H1 (cell line): ENCODE data around the gene FHL1.

Experiments
- BRCA1 ChIP-seq: IDR thresholded peaks from 2 replicates; pipeline ENCODE4 v1.6.1; 2012; ENCODE audit warnings: low read depth, low read length, improper control_type of control experiment
- CEBPB ChIP-seq: IDR thresholded peaks from 2 replicates; pipeline ENCODE4 v1.6.1; 2012; ENCODE audit warnings: low read depth, low read length
- EP300 ChIP-seq, 2 experiments: IDR thresholded peaks; 1 replicate in 1 of 2; 2 replicates in 1 of 2; pipeline ENCODE4 v1.6.1; 2011 to 2012; ENCODE audit warnings: low read depth in 2 of 2, low read length in 2 of 2, mild to moderate bottlenecking in 2 of 2, borderline replicate concordance in 1 of 2, inconsistent platforms in 1 of 2, moderate library complexity in 1 of 2
- EZH2 ChIP-seq: fragments of 200-600 bp; sonication (generic); IDR thresholded peaks from 2 replicates; pipeline ENCODE4 v1.7.1; 2012; ENCODE audit warnings: low read depth, mild to moderate bottlenecking, moderate library complexity, low read length, inconsistent platforms; ENCODE audit not compliant: severe bottlenecking
- GABPA ChIP-seq: IDR thresholded peaks from 2 replicates; pipeline ENCODE4 v1.6.1; 2011; ENCODE audit warnings: mild to moderate bottlenecking, low read length, moderate library complexity, borderline replicate concordance; ENCODE audit not compliant: insufficient read depth
- POLR2A ChIP-seq, 2 experiments: IDR thresholded peaks; 1 replicate in 1 of 2; 2 replicates in 1 of 2; pipeline ENCODE4 v1.6.1; 2011; ENCODE audit warnings: low read depth in 2 of 2, low read length in 2 of 2, mild to moderate bottlenecking in 2 of 2; ENCODE audit errors: control extremely low read depth in 1 of 2
- POLR2AphosphoS5 ChIP-seq: IDR thresholded peaks from 2 replicates; pipeline ENCODE4 v1.6.1; 2011; ENCODE audit warnings: low read depth, low read length
- SIN3A ChIP-seq, 2 experiments: IDR thresholded peaks in 1 of 2; conservative IDR thresholded peaks in 1 of 2; 2 replicates each; pipeline ENCODE4 v1.6.1; 2011 to 2012; ENCODE audit warnings: low read length in 2 of 2, improper control_type of control experiment in 1 of 2, low read depth in 1 of 2, mild to moderate bottlenecking in 1 of 2
- TCF12 ChIP-seq: IDR thresholded peaks from 2 replicates; pipeline ENCODE4 v1.6.1; 2011; ENCODE audit warnings: low read depth, mild to moderate bottlenecking, low read length
- TF ChIP-seq, protein P1 (sequence below), 3 experiments: IDR thresholded peaks; 1 replicate in 2 of 3; 2 replicates in 1 of 3; pipeline versions ENCODE4 v1.5.1 to v1.6.1; 2011; ENCODE audit warnings: low read length in 3 of 3, mild to moderate bottlenecking in 3 of 3, inconsistent platforms in 2 of 3, low read depth in 1 of 3, moderate library complexity in 1 of 3; ENCODE audit not compliant: insufficient read depth in 1 of 3; ENCODE audit errors: control extremely low read depth in 1 of 3

DNA sequence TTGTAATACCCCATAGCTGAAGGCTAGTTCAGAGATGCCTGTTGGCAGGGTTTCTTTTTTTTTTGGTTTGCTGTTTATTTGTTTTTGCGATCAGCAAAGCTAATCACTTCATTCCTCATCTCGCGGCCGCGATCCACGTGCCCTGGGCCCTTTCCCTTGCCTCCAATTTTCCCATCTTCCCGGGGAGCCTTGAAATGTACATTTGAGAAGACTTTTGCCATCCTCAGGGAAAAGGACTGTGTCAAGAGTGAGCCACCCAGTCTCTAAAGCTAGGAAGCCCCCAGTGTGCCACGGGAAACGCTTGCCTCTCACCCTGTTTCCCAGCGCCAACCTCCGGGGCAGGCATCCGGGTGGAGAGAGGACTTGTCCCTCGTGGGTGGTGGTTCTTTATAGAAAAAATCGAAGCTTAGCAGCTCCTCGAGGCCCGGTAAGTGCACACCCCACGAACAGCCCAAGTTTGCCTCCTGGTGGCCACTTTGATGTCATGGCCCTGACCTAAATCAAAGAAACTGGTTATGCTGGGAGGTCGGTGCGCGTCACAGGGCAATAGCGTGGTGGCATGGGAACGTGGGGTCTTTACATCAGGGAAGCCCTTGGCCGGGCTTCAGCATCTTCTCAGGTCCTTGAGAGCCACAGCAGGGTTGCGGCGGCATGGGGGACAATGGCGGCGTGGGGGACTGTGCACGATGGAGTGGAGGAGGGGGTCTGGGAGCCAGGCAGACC lies 61.8 kb downstream of the FHL1 start:
- TF ChIP-seq EZH2, result no peak
- no peak for TF ChIP-seq GABPA
- TF ChIP-seq TCF12, result no peak
- TF ChIP-seq BRCA1, result no peak
- no peak for TF ChIP-seq POLR2A (IDR thresholded peaks at IDR 0.05; ENCODE audit: control extremely low read depth in 1 of 2, low read depth in 2 of 2, low read length in 2 of 2)
- TF ChIP-seq, protein P1, sequence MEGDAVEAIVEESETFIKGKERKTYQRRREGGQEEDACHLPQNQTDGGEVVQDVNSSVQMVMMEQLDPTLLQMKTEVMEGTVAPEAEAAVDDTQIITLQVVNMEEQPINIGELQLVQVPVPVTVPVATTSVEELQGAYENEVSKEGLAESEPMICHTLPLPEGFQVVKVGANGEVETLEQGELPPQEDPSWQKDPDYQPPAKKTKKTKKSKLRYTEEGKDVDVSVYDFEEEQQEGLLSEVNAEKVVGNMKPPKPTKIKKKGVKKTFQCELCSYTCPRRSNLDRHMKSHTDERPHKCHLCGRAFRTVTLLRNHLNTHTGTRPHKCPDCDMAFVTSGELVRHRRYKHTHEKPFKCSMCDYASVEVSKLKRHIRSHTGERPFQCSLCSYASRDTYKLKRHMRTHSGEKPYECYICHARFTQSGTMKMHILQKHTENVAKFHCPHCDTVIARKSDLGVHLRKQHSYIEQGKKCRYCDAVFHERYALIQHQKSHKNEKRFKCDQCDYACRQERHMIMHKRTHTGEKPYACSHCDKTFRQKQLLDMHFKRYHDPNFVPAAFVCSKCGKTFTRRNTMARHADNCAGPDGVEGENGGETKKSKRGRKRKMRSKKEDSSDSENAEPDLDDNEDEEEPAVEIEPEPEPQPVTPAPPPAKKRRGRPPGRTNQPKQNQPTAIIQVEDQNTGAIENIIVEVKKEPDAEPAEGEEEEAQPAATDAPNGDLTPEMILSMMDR (IDR thresholded peaks at IDR 0.05; ENCODE audit: control extremely low read depth in 1 of 3, insufficient read depth in 1 of 3, low read depth in 1 of 3, low read length in 3 of 3), result peak; percentile 40 to 52 (median 48)
- TF ChIP-seq POLR2AphosphoS5, result no peak
- no peak for TF ChIP-seq EP300 (IDR thresholded peaks at IDR 0.05; ENCODE audit: borderline replicate concordance in 1 of 2, low read depth in 2 of 2, low read length in 2 of 2)
- no peak for TF ChIP-seq CEBPB
- no peak for TF ChIP-seq SIN3A (conservative IDR thresholded peaks at IDR 0.05 in 1 of 2, IDR thresholded peaks at IDR 0.05 in 1 of 2; ENCODE audit: low read depth in 1 of 2, low read length in 2 of 2)
